HG03457 (cell line): ENCODE measurements around the gene ZNRF2.
"Not testable (repeated sequence)": the region's sequence is repeated elsewhere in the genome, so short reads cannot be mapped to it uniquely, and the experiment has no call there.

Experiments
- ATAC-seq: cut with Tn5 transposase; IDR thresholded peaks from one replicate; pipeline ENCODE4 v1.9.1; 2021; ENCODE audit warnings: moderate number of reproducible peaks; ENCODE audit not compliant: unreplicated experiment

The ZNRF2 gene

GRCh38 chr7:30353532-30353931, 69.1 kb downstream of the ZNRF2 start:
- ATAC-seq: no peak

- ATAC-seq: no peak
Observed at GRCh38 chr7:30353932-30354607, 69.7 kb downstream of the ZNRF2 start.

GRCh38 chr7:30354791-30355190, 70.4 kb downstream of the ZNRF2 start:
- ATAC-seq: no peak

- ATAC-seq: no peak
Observed at GRCh38 chr7:30359957-30360356, 75.6 kb downstream of the ZNRF2 start.

GRCh38 chr7:30363778-30364563, 79.6 kb downstream of the ZNRF2 start:
- ATAC-seq: no peak

GRCh38 chr7:30364773-30365172, 80.4 kb downstream of the ZNRF2 start:
- no peak for ATAC-seq

GRCh38 chr7:30365621-30366020, 81.2 kb downstream of the ZNRF2 start:
- ATAC-seq: no peak

- no peak for ATAC-seq
Observed at GRCh38 chr7:30366606-30367005, 82.2 kb downstream of the ZNRF2 start.

GRCh38 chr7:30367561-30367960, 83.2 kb downstream of the ZNRF2 start:
- no peak for ATAC-seq

GRCh38 chr7:30369879-30370278, 85.5 kb downstream of the ZNRF2 start:
- no peak for ATAC-seq

GRCh38 chr7:30371321-30371720, 86.9 kb downstream of the ZNRF2 start:
- no peak for ATAC-seq

GRCh38 chr7:30378275-30378674, 93.9 kb downstream of the ZNRF2 start:
- no peak for ATAC-seq

- no peak for ATAC-seq
Observed at GRCh38 chr7:30379131-30379530, 94.7 kb downstream of the ZNRF2 start.

- ATAC-seq: no peak
Observed at GRCh38 chr7:30379741-30380140, 95.3 kb downstream of the ZNRF2 start.

GRCh38 chr7:30380294-30380693, 95.9 kb downstream of the ZNRF2 start:
- ATAC-seq: no peak

- not testable (repeated sequence) for ATAC-seq
Observed at GRCh38 chr7:30380824-30381223, 96.4 kb downstream of the ZNRF2 start.

GRCh38 chr7:30382607-30383006, 98.2 kb downstream of the ZNRF2 start:
- no peak for ATAC-seq

- no peak for ATAC-seq
Observed at GRCh38 chr7:30389791-30390190, 105.4 kb downstream of the ZNRF2 start.

- no peak for ATAC-seq
Observed at GRCh38 chr7:30390736-30391636, 106.6 kb downstream of the ZNRF2 start.

- ATAC-seq: no peak
Observed at GRCh38 chr7:30391806-30392205, 107.4 kb downstream of the ZNRF2 start.

- ATAC-seq: no peak
Observed at GRCh38 chr7:30395676-30396075, 111.3 kb downstream of the ZNRF2 start.
